ENCODE results near the gene CHAD. TPM values are rescaled to one million over a fixed set of nuclear protein-coding genes. Genes with fewer than 3 reads are reported as not detected.
"Not testable (repeated sequence)": the region's sequence is repeated elsewhere in the genome, so short reads cannot be mapped to it uniquely, and the experiment has no call there.

The CHAD gene
- total RNA-seq, 1 experiment from 2014 or later: not detected

DNA sequence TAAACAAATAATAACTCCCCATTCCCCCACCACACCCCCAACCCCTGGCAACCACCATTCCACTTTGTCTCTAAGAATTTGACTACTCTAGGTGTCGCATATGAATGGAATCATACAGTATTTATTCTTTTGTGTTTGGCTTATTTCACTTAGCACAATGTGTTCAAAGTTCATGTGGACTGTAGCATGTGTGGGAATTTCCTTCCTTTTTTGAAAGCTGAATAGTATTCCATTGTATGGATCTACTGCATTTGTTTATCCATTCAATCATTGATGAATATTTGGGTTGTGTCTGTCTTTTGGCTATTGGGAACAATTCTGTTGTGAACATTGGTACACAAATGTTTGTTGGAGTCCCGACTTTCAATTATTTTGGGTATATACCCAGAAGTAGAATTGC is 45.9 kb downstream of the CHAD start:
- in situ Hi-C loops (cut with HindIII; ENCODE audit: low sequenced_read_pairs): no loop called here
- DNase-seq (ENCODE audit: low spot score): no peak

DNA sequence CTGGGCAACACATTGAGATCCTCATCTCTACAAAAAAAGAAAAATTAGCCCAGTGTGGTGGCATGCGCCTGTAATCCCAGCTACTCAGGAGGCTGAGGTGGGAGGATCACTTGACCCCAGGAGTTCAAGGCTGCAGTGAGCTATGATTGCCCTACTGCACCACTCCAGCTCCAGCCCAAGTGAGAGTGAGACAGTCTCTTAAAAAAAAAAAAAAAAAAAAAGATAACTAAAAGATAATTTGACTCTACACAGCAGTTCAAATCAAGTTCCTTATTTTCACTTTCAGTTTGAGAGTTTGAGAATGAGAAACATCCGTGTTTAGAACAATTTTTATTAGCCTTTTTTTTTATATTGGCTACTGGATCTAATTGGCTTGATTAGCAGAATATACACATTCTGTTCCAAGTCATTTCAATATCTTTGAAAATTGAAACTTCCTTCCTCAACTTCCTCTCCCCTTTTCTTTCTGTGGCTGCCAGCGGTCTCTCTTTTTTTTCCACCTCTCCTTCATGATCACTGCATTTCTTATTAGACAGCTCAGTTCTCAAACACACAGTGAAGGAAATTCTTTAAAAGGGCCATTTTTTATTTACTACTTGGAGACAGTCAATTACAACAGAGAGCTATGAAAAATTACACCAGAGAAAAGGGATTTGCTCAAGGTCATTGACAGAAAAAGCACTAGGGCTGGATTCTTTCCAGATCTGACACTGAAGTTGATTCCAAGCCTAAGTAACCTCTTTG is 47.2 kb downstream of the CHAD start:
- in situ Hi-C loops (cut with HindIII; ENCODE audit: low sequenced_read_pairs): no loop called here
- DNase-seq (ENCODE audit: low spot score): no peak

- DNase-seq (ENCODE audit: low spot score): no peak
- in situ Hi-C loops (cut with HindIII; ENCODE audit: low sequenced_read_pairs): no loop called here
Observed at GRCh38 chr17:50420419-50421112, 48.1 kb downstream of the CHAD start.

DNA sequence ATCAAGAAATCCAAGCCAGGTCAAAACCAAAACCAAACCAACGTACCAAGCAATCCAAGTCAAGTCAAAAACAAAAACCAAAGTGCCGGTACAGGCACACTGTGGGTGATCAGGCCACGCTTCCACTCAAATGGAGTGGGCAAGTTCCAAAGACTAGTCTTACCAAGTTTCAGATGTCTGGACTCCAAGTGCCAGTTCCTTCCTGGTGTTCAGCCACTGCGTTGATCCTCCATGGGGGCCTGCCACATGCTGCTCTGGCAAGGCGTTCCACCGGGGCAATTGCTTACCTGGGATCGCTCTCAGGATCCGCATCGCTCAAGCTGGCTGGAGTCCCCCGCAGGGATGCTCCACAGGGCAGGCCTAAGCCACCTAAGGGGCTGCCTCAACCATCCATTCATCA is 49.1 kb downstream of the CHAD start:
- in situ Hi-C loops (cut with HindIII; ENCODE audit: low sequenced_read_pairs); DNase-seq (ENCODE audit: low spot score): not testable (repeated sequence)

GRCh38 chr17:50414808-50415207 is 53.9 kb downstream of the CHAD start:
- DNase-seq (ENCODE audit: low spot score): no peak
- in situ Hi-C loops (cut with HindIII; ENCODE audit: low sequenced_read_pairs): no loop called here

Other genes starting within 250 kb of the CHAD start
- 1.2 and 4.2 TPM in 2 replicates for gene TMEM92, start 194.4 kb downstream of the CHAD start, total RNA-seq (2014; rRNA removed; shearing (Covaris generic))
- gene XYLT2, start 122.8 kb downstream of the CHAD start, total RNA-seq (2014; rRNA removed; shearing (Covaris generic)): 31.5 and 33.5 TPM in 2 replicates
- gene MRPL27, start 95.7 kb downstream of the CHAD start, total RNA-seq (2014; rRNA removed; shearing (Covaris generic)): 69.9 and 84.5 TPM in 2 replicates
- gene EME1, start 95.7 kb downstream of the CHAD start, total RNA-seq (2014; rRNA removed; shearing (Covaris generic)): 6.6 and 21.6 TPM in 2 replicates
- gene LRRC59, start 71.4 kb downstream of the CHAD start, total RNA-seq (2014; rRNA removed; shearing (Covaris generic)): 150 and 182 TPM in 2 replicates
- gene ACSF2, start 42.7 kb downstream of the CHAD start, total RNA-seq (2014; rRNA removed; shearing (Covaris generic)): 58.8 and 69.4 TPM in 2 replicates
- 31.9 and 34.5 TPM in 2 replicates for gene RSAD1, start 10.0 kb upstream of the CHAD start, total RNA-seq (2014; rRNA removed; shearing (Covaris generic))
- 0.58 and 1.7 TPM in 2 replicates for gene MYCBPAP, start 39.6 kb upstream of the CHAD start, total RNA-seq (2014; rRNA removed; shearing (Covaris generic))
- gene EPN3, start 63.9 kb upstream of the CHAD start, total RNA-seq (2014; rRNA removed; shearing (Covaris generic)): 2.3 and 2.8 TPM in 2 replicates
- gene SPATA20, start 78.3 kb upstream of the CHAD start, total RNA-seq (2014; rRNA removed; shearing (Covaris generic)): 39.4 and 59.1 TPM in 2 replicates
- gene CACNA1G, start 91.8 kb upstream of the CHAD start, total RNA-seq (2014; rRNA removed; shearing (Covaris generic)): 5.1 and 13.0 TPM in 2 replicates
- gene ABCC3, start 166.0 kb upstream of the CHAD start, total RNA-seq (2014; rRNA removed; shearing (Covaris generic)): not detected in 2 replicates
- gene ANKRD40, start 239.0 kb upstream of the CHAD start, total RNA-seq (2014; rRNA removed; shearing (Covaris generic)): 32.1 and 49.0 TPM in 2 replicates